ENCODE results near the gene MACROD2.

DNA sequence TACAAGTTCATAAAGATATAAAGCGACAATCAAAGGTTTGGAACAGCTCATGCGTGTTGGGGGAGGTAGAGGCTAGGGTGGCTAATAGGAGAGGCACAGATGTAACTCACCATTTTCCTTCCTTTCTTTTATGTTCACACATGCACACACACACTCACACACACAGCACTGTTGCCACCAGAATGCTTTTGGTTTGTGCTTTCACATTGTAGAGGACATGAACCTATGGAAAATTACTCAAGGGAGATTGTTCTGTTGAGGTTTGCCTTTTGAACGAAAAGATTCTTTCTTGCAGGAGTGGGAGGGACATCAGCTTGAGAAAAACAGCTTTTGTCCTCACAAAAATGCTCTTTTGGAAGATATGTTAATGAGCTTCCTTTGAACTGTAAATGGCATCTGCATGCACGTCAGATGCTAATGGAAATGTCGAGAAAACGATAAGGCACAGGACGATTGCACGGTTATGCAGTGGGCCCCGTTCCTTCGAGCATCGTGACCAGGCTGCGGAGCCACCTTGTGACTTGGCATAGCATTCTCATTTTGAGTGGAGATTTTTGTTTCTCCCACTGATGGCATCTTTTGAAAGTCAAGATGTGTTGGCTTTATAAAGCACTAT lies 1853.8 kb downstream of the MACROD2 start:
- TF ChIP-seq, protein P1, sequence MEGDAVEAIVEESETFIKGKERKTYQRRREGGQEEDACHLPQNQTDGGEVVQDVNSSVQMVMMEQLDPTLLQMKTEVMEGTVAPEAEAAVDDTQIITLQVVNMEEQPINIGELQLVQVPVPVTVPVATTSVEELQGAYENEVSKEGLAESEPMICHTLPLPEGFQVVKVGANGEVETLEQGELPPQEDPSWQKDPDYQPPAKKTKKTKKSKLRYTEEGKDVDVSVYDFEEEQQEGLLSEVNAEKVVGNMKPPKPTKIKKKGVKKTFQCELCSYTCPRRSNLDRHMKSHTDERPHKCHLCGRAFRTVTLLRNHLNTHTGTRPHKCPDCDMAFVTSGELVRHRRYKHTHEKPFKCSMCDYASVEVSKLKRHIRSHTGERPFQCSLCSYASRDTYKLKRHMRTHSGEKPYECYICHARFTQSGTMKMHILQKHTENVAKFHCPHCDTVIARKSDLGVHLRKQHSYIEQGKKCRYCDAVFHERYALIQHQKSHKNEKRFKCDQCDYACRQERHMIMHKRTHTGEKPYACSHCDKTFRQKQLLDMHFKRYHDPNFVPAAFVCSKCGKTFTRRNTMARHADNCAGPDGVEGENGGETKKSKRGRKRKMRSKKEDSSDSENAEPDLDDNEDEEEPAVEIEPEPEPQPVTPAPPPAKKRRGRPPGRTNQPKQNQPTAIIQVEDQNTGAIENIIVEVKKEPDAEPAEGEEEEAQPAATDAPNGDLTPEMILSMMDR (IDR thresholded peaks at IDR 0.05), result no peak
- TF ChIP-seq POLR2A (IDR thresholded peaks at IDR 0.05), result no peak
- TF ChIP-seq EP300 (IDR thresholded peaks at IDR 0.05), result no peak

Measured in ovary (tissue), 3 donors.